H1 (cell line): ENCODE results near the gene GBGT1. TPM values are rescaled to one million over a fixed set of nuclear protein-coding genes. Genes with fewer than 3 reads are reported as not detected.

Source experiments
- CTCF ChIA-PET: fragments of 300-600 bp; sonication (Branson Sonifier 250); formaldehyde crosslinking; loops from one replicate; lab custom pipeline; 2021; ENCODE audit not compliant: partially characterized antibody; lab: Charles Lee
- POLR2A ChIA-PET: fragments of 300-600 bp; sonication (Branson Sonifier 250); formaldehyde crosslinking; loops from one replicate; lab custom pipeline; 2021; ENCODE audit warnings: inconsistent platforms; ENCODE audit not compliant: partially characterized antibody; lab: Charles Lee
- DNase-seq, 2 experiments: peaks; one replicate each; pipeline versions ENCODE4 v3.0.0 to v3.0.0-alpha.2; 2010 to 2022; ENCODE audit warnings: low spot score in 2 of 2, low read depth in 1 of 2, mixed read lengths in 1 of 2
- FAIRE-seq: peaks from 2 replicates; lab custom pipeline; 2011; peaks lifted over from hg19 to GRCh38; lab: Jason Lieb, UNC
- H2AFZ ChIP-seq: 2 replicates; pipeline ENCODE4 v1.8.1; 2012; ENCODE audit warnings: low read length, inconsistent platforms
- H2AK5ac ChIP-seq: 2 replicates; pipeline ENCODE4 v1.6.1; 2013; ENCODE audit warnings: low read depth, low read length
- H2BK120ac ChIP-seq: replicated peaks from 2 replicates; pipeline ENCODE3; 2013; ENCODE audit warnings: low read depth, low read length, inconsistent platforms
- H2BK12ac ChIP-seq: 2 replicates; pipeline ENCODE4 v1.6.1; 2013; ENCODE audit warnings: low read depth, low read length
- H2BK15ac ChIP-seq: 2 replicates; pipeline ENCODE4 v1.6.1; 2013; ENCODE audit warnings: low read length
- H2BK20ac ChIP-seq: 2 replicates; pipeline ENCODE4 v1.6.1; 2013; ENCODE audit warnings: low read length
- H2BK5ac ChIP-seq: 2 replicates; pipeline ENCODE4 v1.6.1; 2013; ENCODE audit warnings: low read depth, low read length
- H3K14ac ChIP-seq: 2 replicates; pipeline ENCODE4 v1.6.1; 2013; ENCODE audit warnings: inconsistent platforms; ENCODE audit not compliant: insufficient read length
- H3K18ac ChIP-seq: 2 replicates; pipeline ENCODE4 v1.6.1; 2013; ENCODE audit warnings: low read length; ENCODE audit errors: extremely low read depth
- H3K23ac ChIP-seq: 2 replicates; pipeline ENCODE4 v1.6.1; 2013; ENCODE audit warnings: inconsistent platforms; ENCODE audit not compliant: insufficient read length
- H3K23me2 ChIP-seq: 2 replicates; pipeline ENCODE4 v1.6.1; 2013; ENCODE audit warnings: low read depth, low read length
- H3K27ac ChIP-seq: 2 replicates; pipeline ENCODE4 v1.6.1; 2011; ENCODE audit warnings: low read depth, low read length, inconsistent platforms
- H3K27me3 ChIP-seq, 4 experiments: replicated peaks in 1 of 4; 1 replicate in 1 of 4; 2 replicates in 3 of 4; pipeline versions ENCODE4 v1.6.1 to v1.8.1; 2011 to 2013; ENCODE audit warnings: low read length in 3 of 4, mild to moderate bottlenecking in 3 of 4, inconsistent platforms in 2 of 4, mixed read lengths in 2 of 4, moderate library complexity in 1 of 4; ENCODE audit not compliant: control insufficient read depth in 3 of 4, insufficient read depth in 3 of 4; ENCODE audit errors: extremely low read depth in 1 of 4
- H3K36me3 ChIP-seq, 4 experiments: 2 replicates each; pipeline versions ENCODE4 v1.6.1 to v1.8.1; 2011 to 2013; ENCODE audit warnings: mild to moderate bottlenecking in 4 of 4, low read length in 3 of 4, moderate library complexity in 2 of 4, control low read depth in 1 of 4, inconsistent platforms in 1 of 4; ENCODE audit not compliant: insufficient read depth in 4 of 4, control insufficient read depth in 2 of 4
- H3K4ac ChIP-seq: replicated peaks from 2 replicates; pipeline ENCODE3; 2013; ENCODE audit warnings: low read length, low read depth, mixed read lengths, inconsistent platforms; ENCODE audit not compliant: insufficient read length
- H3K4me1 ChIP-seq, 4 experiments: replicated peaks in 1 of 4; 1 replicate in 1 of 4; 2 replicates in 3 of 4; pipeline versions ENCODE4 v1.6.1 to v1.8.1; 2011 to 2013; ENCODE audit warnings: low read length in 3 of 4, inconsistent platforms in 2 of 4, mixed read lengths in 1 of 4; ENCODE audit not compliant: insufficient read depth in 4 of 4, control insufficient read depth in 3 of 4
- H3K4me2 ChIP-seq, 2 experiments: 2 replicates each; pipeline versions ENCODE4 v1.6.1 to v1.8.1; 2011 to 2013; ENCODE audit warnings: low read depth in 2 of 2, low read length in 2 of 2, control low read depth in 1 of 2, inconsistent platforms in 1 of 2, mild to moderate bottlenecking in 1 of 2; ENCODE audit not compliant: insufficient read depth in 1 of 2
- H3K4me3 ChIP-seq, 4 experiments: fragments of 200-600, 300-600 bp in 1 of 4; sonication (generic), shearing (Covaris generic), sonication (Bioruptor Twin) in 1 of 4; 2 replicates each; pipeline versions ENCODE4 v1.5.1 to v1.8.1; 2011 to 2016; ENCODE audit warnings: low read length in 4 of 4, low read depth in 3 of 4, control low read depth in 2 of 4, inconsistent platforms in 2 of 4, mild to moderate bottlenecking in 2 of 4, mixed read lengths in 1 of 4, moderate library complexity in 1 of 4; ENCODE audit not compliant: insufficient read depth in 2 of 4; ENCODE audit errors: extremely low read depth in 1 of 4
- H3K56ac ChIP-seq: replicated peaks from 2 replicates; pipeline ENCODE3; 2013; ENCODE audit warnings: low read depth, mild to moderate bottlenecking, mixed read lengths, low read length, inconsistent platforms; ENCODE audit not compliant: insufficient read length
- H3K79me1 ChIP-seq: 2 replicates; pipeline ENCODE4 v1.6.1; 2013; ENCODE audit warnings: low read depth, low read length, control low read depth
- H3K79me2 ChIP-seq, 2 experiments: 2 replicates each; pipeline versions ENCODE4 v1.6.1 to v1.8.1; 2012 to 2013; ENCODE audit warnings: low read length in 2 of 2, mild to moderate bottlenecking in 2 of 2, inconsistent platforms in 1 of 2; ENCODE audit not compliant: insufficient read depth in 2 of 2, control insufficient read depth in 1 of 2
- H3K9ac ChIP-seq, 4 experiments: replicated peaks in 1 of 4; 1 replicate in 1 of 4; 2 replicates in 3 of 4; pipeline versions ENCODE4 v1.6.1 to v1.8.1; 2011 to 2013; ENCODE audit warnings: low read depth in 3 of 4, low read length in 3 of 4, control low read depth in 2 of 4, mild to moderate bottlenecking in 2 of 4, moderate library complexity in 2 of 4, inconsistent platforms in 1 of 4; ENCODE audit errors: extremely low read depth in 1 of 4
- H3K9me3 ChIP-seq, 2 experiments: 2 replicates each; pipeline versions ENCODE4 v1.6.1 to v1.8.1; 2012 to 2013; ENCODE audit warnings: mild to moderate bottlenecking in 2 of 2, moderate library complexity in 2 of 2, control low read depth in 1 of 2, inconsistent platforms in 1 of 2, low read depth in 1 of 2, low read length in 1 of 2, mixed read lengths in 1 of 2; ENCODE audit not compliant: insufficient read depth in 2 of 2
- H4K20me1 ChIP-seq, 2 experiments: replicated peaks in 1 of 2; 2 replicates each; pipeline versions ENCODE3 to v1.8.1; 2011 to 2013; ENCODE audit warnings: inconsistent platforms in 2 of 2, low read length in 2 of 2, mild to moderate bottlenecking in 1 of 2; ENCODE audit not compliant: insufficient read depth in 2 of 2, control insufficient read depth in 1 of 2
- H4K5ac ChIP-seq: 2 replicates; pipeline ENCODE4 v1.6.1; 2013; ENCODE audit warnings: low read length, low read depth, mixed read lengths, inconsistent platforms; ENCODE audit not compliant: insufficient read length
- H4K8ac ChIP-seq: 2 replicates; pipeline ENCODE4 v1.8.0; 2013; ENCODE audit warnings: mild to moderate bottlenecking, moderate library complexity, low read length, inconsistent platforms; ENCODE audit not compliant: insufficient read depth; ENCODE audit errors: extremely low read depth
- H4K91ac ChIP-seq: replicated peaks from 2 replicates; pipeline ENCODE3; 2013; ENCODE audit warnings: low read length, mixed read lengths, inconsistent platforms; ENCODE audit not compliant: insufficient read length
- CBX5 ChIP-seq: fragments of 300-800, 300-1000 bp; sonication (generic); IDR thresholded peaks from 2 replicates; pipeline ENCODE4 v1.7.1; 2016; ENCODE audit warnings: antibody characterized with exemption, low read length, low read depth
- EZH2 ChIP-seq: fragments of 200-600 bp; sonication (generic); IDR thresholded peaks from 2 replicates; pipeline ENCODE4 v1.7.1; 2012; ENCODE audit warnings: low read depth, mild to moderate bottlenecking, moderate library complexity, low read length, inconsistent platforms; ENCODE audit not compliant: severe bottlenecking
- GABPA ChIP-seq: IDR thresholded peaks from 2 replicates; pipeline ENCODE4 v1.6.1; 2011; ENCODE audit warnings: mild to moderate bottlenecking, low read length, moderate library complexity, borderline replicate concordance; ENCODE audit not compliant: insufficient read depth
- NRF1 ChIP-seq: IDR thresholded peaks from 2 replicates; pipeline ENCODE4 v1.6.1; 2011; ENCODE audit warnings: mild to moderate bottlenecking, low read depth, low read length, improper control_type of control experiment
- PHF8 ChIP-seq: fragments of 200-600 bp; sonication (generic); conservative IDR thresholded peaks from 2 replicates; pipeline ENCODE4 v1.7.1; 2012; ENCODE audit warnings: low read depth, mild to moderate bottlenecking, inconsistent platforms, low read length, moderate library complexity
- SUZ12 ChIP-seq: fragments of 200-600 bp; sonication (generic); IDR thresholded peaks from 2 replicates; pipeline ENCODE4 v1.6.1; 2012; ENCODE audit warnings: mild to moderate bottlenecking, inconsistent platforms, low read length, moderate library complexity, mixed read lengths
- USF2 ChIP-seq: IDR thresholded peaks from 2 replicates; pipeline ENCODE4 v1.6.1; 2011; ENCODE audit warnings: low read length, improper control_type of control experiment
- WGBS, 2 experiments: shearing (Covaris generic) in 1 of 2; methylation state at CpG; one replicate each; pipeline versions ENCODE4 v1.1.6 to v1.1.7; 2013 to 2015; ENCODE audit warnings: low lambda C conversion rate in 2 of 2, mixed read lengths in 2 of 2, inconsistent platforms in 1 of 2, low coverage in 1 of 2, missing lambda C conversion rate in 1 of 2; ENCODE audit not compliant: insufficient replicate concordance in 2 of 2, insufficient coverage in 1 of 2, insufficient read length in 1 of 2; ENCODE audit errors: extremely low coverage in 1 of 2, missing lambda C conversion rate in 1 of 2; 5-methylcytosine and 5-hydroxymethylcytosine counted together
- polyA plus RNA-seq, 7 experiments: library from polyadenylated mRNA; depleted of rRNA in 3 of 7; stranded (reverse) in 5 of 7; unstranded in 2 of 7; fragments of >200 nt in 5 of 7; fragments of 200-250 nt in 2 of 7; gene quantifications; 1 replicate in 5 of 7; 2 replicates in 1 of 7; 4 replicates in 1 of 7; pipeline versions ENCODE4 v1.2.1 to v1.2.3, GENCODE V29; 2011 to 2013; ENCODE audit warnings: missing spikeins in 2 of 7, mixed read lengths in 2 of 7
- total RNA-seq: library from RNA; stranded (reverse); fragmentation: NEBNext Ultra II Directional; extraction: Animal tissue kit (Norgen Biotek cat#: 25700); gene quantifications from 2 replicates; pipeline ENCODE4 v1.2.1, GENCODE V29; 2021

The GBGT1 gene
- total and polyA plus RNA-seq, 2 of the 8 experiments (the other 6 are each of a cell fraction or from before 2014, with no cell fraction given), result 7.1 to 9.7 TPM

- H3K18ac ChIP-seq, result no peak overlapping the region
- no peak overlapping the region for H4K8ac ChIP-seq
- H2BK15ac ChIP-seq, result no peak overlapping the region
- H3K79me1 ChIP-seq, result no peaks in the 10 kb centered on the region
- H3K4me1 ChIP-seq, result no peaks in the 10 kb centered on the region; a peak in 1 of 7 replicates
- TF ChIP-seq PHF8, result no peak
- no peak for TF ChIP-seq EZH2
- TF ChIP-seq CBX5, result no peak
- TF ChIP-seq NRF1, result no peak
- no peak for TF ChIP-seq USF2
- no peak for TF ChIP-seq SUZ12
- TF ChIP-seq GABPA, result no peak
- H2AK5ac ChIP-seq, result no peak overlapping the region
- no peak for FAIRE-seq
- H3K27ac ChIP-seq, result no peak overlapping the region
- H3K9me3 ChIP-seq, result no peaks in the 10 kb centered on the region
- H2BK120ac ChIP-seq, result no peak overlapping the region
- H3K56ac ChIP-seq, result no peak overlapping the region
- H2BK5ac ChIP-seq, result no peak overlapping the region
- ChIA-PET POLR2A (no interaction called here), CTCF (interaction anchor here (1.6 to 1.7 kb wide), 2 partner anchors 12 to 174 kb away, joined by 6 read pairs; no protein-coding TSS in a partner anchor)
- H3K4me2 ChIP-seq, result no peak overlapping the region
- H4K20me1 ChIP-seq, result peaks cover 0 to 1% of the 10 kb centered on the region in 2 experiments
- no peak overlapping the region for H4K91ac ChIP-seq
- no peak overlapping the region for H2BK20ac ChIP-seq
- H2BK12ac ChIP-seq, result no peak overlapping the region
- H3K14ac ChIP-seq, result no peak overlapping the region
- DNase-seq, result no peak
- no peak overlapping the region for H3K4ac ChIP-seq
- no peak overlapping the region for H3K23ac ChIP-seq
- H3K4me3 ChIP-seq, result no peak overlapping the region
- no peaks in the 10 kb centered on the region for H3K36me3 ChIP-seq
- peaks cover 0 to 12% (median 5%) of the 10 kb centered on the region in 4 experiments; a peak in 5 of 7 replicates for H3K27me3 ChIP-seq
- WGBS, 2 experiments, result 88% methylated on average over 5 of the region's 6 CpGs; no CpG with 5 or more reads in 1 of the 2 experiments
- H4K5ac ChIP-seq, result no peak overlapping the region
- no peaks in the 10 kb centered on the region for H3K79me2 ChIP-seq
- H3K9ac ChIP-seq, result no peak overlapping the region
- H3K23me2 ChIP-seq, result peaks cover 3% of the 10 kb centered on the region; the same call in 1 of the 2 replicates
- no peak overlapping the region for H2AFZ ChIP-seq
Measured at GRCh38 chr9:133168432-133168831, 4.7 kb upstream of the GBGT1 start.
